HG03571 (cell line): ENCODE measurements around the gene MYO3B.
"Not testable (repeated sequence)": the region's sequence is repeated elsewhere in the genome, so short reads cannot be mapped to it uniquely, and the experiment has no call there.

Experiments used
- ATAC-seq: cut with Tn5 transposase; IDR thresholded peaks from one replicate; pipeline ENCODE4 v1.9.1; 2021; ENCODE audit not compliant: unreplicated experiment

Gene MYO3B

DNA sequence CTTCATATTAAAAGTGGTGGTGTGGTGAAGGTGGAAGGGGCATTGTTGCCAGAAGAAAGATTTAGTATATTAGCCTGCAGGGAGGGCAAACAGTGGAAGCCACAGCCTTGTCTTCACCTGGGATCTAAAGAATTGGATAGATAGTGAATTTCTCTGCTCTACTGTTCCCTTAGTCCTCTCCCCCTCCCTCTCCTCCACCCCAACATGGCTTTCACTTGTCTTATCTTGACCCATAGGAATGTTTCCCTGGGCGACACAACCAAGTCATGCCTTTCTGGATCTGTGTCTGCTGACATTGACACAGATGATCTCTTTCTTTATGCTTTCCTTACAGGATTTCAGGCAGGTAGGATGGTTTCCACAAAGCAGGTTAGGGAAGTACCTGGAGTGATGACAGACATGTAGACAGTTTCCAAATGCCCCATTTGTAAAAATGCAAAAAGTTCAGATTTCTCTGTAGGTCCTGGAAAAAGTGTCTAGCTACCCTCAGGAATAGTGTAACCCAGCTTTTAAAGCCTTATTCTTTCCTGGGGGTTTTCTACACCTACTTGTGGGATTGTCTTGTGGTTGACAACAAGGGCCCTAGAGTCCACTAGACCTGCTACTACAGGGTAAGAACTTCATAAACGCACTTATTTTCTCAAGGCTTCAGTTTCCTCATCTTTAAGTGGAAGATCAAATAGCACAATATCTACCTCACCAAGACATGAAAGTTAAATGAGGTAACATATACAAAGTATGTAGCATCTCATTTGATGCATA lies 353.0 kb downstream of the MYO3B start:
- no peak for ATAC-seq

DNA sequence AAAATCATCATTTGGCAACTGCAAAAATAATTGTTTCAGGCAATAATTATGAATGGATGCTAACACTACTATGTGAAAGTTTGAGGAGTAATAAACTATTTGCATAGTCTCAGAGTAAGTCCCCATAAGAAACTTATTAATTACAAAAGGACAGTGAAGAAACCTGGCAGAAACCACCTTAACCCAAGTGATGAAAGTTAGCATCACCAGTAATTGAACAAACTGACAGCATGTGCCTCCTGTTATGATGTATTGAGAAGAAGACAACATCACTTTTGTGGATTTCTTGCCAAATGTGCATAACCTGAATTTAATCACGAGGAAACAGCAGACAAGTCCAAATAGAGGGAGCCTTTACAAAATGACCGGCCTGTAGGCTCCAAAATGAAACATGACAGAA lies 353.9 kb downstream of the MYO3B start:
- no peak for ATAC-seq

DNA sequence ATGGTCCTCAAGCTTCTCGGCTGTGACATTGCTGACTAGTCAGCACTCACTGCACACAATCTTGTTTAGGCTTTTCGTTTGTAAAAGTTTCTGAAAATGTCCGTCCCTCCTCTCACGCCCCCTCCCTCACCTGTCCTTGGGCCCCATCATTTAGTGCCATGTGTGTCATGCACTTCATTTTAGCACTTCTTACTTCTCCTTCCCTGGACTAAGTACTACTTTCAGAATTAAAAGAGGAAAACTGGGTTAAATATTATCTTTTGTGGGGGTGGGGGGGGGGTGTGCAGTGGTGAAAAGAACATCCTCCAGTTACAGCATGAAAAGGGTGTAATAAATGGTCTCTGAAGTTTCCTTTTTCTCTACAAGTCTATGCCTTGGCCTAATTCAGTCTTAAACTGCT lies 355.2 kb downstream of the MYO3B start:
- ATAC-seq = peak; percentile 71

DNA sequence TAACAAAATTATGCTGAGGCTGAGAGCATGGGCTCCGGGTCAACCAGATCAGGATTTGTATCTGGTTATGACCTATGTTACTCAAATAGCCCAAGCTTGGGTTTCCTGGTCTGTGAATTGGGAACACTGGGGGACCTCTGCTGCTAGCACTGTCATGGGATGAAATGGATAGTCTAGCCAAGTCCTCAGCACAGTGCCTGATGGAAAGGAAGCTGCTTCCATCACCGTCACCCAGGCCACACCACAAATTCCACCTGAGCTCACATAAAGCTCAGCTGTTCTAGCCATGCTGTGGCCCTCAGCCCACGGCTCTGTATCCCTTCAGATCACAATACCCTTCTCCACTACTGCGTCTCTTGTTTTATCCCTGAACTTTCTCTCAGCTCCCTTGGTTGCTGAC lies 357.6 kb downstream of the MYO3B start:
- no peak for ATAC-seq

DNA sequence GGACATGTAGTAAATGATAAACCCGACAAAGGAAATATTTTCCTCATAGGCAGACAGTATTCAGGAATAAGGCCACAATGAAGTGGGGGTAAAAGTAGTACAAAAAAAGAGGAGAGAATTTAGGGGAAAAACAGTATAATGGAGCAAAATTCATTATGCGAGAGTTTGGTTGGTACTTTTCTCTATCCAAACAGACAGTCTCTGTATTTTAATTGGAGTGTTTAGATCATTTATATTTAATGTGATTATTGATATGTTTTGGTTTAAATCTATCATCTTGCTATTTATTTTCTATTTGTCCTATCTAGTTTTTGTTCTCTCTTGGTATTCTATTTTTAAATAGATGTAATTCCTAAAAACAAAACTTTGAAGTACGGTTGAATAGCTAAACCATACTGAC lies 366.9 kb downstream of the MYO3B start:
- ATAC-seq = no peak

DNA sequence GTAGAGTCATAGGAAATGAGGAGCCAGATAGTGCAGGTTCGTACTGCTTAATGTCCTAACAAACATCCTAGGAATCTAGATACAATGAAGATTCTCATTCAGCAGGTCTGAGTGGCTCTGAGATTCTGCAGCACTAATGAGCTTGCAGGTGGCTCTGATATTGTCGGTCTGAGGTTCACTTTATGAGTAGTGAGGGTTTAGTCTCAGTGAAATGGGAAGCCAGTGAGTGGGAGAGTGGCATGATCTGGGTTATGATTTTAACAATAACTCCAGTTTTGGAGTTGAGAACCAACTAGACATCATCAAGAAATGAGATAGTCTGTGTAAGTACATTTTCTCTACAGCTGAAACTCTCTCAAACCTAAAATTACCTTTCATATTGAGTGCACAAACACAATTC lies 370.4 kb downstream of the MYO3B start:
- no peak for ATAC-seq

DNA sequence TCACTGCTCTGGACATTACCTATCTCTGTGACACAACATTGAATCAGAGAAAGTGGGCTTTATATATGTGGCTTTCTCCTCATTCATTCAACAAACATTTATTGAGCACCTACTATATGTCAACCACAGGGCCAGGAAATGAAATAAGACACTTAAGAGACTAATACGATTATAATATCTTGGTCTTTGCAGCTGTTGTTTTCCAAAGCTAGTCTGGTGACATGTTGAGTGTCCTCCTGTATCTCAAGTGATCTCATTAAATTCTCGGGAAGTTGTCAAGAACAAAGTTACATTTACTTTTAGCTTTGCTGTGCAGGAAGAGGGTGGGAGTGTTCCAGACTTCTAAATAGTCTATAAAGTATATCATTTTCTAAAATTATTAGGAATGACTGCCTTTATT lies 372.6 kb downstream of the MYO3B start:
- ATAC-seq = no peak

DNA sequence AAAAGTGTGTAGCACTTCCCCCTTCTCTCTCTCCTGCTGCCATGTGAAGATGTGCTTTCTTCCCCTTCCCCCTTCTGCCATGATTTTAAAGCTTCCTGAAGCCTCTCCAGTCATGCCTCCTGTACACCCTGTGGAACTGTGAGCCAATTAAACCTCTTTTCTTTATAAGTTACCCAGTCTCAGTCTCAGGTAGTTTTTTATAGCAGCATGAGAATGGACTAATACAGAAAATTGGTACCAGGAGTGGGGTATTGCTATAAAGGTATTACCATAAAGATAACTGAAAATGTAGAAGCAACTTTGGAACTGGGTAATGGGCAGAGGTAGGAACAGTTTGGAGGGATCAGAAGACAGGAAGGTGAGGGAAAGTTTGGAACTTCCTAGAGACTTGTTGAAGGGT lies 374.0 kb downstream of the MYO3B start:
- not testable (repeated sequence) for ATAC-seq

DNA sequence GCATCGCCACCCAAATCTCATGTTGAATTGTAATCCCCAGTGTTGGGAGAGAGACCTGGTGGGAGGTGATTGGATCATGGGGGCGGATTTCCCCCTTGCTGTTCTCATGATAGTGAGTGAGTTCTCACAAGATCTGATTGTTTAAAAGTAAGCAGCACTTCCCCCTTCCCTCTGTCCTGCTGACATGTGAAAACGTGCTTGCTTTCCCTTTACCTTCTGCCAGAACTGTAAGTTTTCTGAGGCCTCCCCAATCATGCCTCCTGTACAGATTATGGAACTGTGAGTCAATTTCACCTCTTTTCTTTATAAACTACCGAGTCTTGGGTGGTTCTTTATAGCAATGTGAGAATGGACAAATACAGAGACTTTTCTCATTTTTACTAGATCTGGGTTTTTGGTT lies 375.8 kb downstream of the MYO3B start:
- no peak for ATAC-seq

DNA sequence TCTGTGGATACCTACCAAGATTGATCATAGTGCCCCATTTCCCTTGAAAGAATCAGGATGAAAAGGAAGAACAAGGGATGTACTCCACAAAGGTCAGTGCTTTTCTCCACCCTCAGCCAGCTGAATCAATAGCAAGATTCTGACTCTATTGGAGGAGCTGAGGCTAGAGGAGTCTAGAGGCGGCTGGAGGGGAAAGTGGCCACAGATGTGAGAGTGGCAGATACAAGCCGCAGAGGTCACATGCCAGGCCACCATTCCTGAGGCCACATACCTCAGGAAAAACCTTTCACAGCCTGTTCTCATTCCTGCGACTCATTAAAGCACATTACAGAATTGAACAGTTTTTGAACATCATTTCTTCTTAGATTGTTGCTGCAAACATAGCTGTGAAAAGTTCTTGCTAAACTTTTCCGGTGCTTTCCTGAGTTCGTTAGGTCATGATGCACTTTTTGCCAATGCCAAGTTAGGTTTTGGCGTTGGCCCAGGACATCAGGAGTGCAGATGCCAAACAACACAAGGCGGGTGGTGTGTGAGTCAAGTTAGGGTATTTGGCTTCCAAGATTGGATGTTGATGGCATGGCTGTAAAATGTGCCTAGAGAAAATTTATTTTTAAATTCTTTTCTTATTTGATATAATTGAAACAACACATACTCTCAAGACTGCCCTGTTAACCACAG lies 376.5 kb downstream of the MYO3B start:
- ATAC-seq = no peak

DNA sequence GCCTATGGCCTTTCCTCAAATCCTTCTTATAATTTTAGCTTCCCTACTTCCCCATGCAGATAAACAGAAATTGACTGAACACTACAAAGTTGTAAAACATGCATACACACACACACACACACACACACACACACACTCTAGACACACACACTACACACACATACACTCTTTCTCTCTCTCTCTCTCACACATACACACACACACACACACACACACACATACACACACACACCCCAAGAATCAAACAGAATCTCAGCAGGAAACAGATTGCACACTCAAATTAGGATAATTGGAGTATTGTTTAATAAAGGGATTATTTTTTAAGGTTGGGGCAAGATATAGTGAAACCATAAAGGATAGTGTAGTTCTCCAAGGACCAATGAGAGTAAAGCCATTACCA lies 385.0 kb downstream of the MYO3B start:
- ATAC-seq = no peak

DNA sequence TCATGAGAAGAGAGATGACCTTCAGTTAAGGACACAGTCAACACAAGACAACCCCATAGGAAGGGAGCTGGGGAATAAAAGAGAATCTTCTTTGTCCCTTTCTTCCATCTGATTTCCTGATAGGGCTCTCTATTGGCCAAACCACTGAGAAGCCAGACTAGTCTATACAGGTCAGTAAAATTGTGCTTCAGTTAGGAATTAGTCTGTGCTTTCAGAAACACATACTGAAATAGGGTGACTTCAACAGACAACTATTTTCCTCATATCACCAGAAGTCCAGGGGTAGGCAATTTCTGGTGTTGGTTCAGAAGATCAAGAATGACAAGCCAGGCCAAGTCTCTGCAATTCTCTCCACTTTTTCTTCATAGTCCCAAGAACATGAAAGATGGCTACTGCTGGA lies 385.5 kb downstream of the MYO3B start:
- ATAC-seq = no peak

DNA sequence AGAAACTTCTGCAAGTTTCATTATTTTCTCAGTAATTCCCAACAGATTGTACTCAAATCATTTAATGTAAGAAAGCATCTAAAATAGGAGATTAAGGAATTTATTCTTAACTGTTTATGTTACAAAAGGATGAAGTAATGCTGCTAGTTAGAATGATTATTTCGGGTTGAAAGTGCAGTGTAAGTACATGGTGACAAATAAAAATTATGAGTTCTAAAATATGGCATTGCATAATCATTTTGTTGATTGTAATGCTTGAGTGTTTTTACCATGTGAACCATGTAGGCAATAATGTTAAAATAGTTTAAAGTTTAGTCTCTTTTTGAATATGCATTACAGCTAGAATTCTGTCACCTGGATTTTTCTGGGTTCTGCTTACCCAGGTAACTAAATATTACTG lies 388.2 kb downstream of the MYO3B start:
- no peak for ATAC-seq

DNA sequence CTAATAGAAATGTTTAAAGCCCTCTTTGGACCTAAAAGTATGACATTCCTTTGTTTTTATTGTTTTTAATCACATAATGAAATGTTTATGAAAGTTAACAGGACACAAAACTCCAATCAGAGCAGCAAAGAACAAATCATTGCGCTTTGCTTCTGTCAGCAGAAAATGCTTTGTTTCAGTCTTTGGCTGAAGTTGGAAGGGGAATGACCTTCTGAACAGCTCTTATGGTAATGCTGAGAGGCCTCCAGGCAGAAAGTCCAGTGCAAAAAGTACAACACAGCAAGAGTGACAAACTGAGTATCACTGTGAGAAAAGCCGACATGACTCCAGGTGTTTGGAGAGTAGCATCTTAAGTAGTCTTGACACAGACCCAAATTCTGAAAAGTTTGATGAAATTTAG lies 389.5 kb downstream of the MYO3B start:
- ATAC-seq = no peak

DNA sequence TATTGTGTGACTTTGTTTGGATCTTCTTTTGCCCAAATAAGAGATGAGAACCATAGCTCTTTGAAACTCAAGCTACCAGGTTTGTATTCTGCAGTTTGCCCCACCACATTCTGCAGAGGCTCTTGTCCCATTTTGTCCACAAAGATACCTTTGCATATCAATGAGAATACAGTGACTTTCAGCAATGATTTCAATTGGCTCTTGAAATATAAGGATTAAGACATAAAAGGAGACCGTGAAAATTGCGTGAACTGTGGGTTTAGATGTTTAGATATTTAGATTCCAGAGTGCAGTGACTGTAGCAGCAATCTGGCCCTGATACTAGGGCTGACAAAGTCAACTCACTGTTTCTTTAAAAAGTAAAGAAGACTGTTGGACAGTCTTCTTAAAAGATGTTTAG lies 390.6 kb downstream of the MYO3B start:
- ATAC-seq = no peak

DNA sequence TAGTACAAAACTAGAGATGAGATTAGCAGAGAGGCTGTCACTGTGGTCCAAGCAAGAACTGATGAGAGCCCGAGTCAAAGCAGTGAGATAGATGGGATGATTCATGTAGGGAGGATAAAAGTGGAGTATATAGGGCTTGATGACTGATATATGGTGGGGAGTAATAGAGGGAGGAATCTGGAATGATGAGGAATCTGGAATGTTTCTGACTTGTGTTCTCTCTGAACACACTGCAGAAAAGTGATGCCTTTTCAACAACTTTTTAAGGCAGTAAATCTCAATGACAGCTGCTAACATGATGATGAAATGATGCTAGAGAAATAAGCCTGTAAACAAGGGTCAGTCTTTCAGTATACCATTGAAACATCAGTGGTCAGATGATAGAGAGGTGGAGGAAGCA lies 393.7 kb downstream of the MYO3B start:
- no peak for ATAC-seq

DNA sequence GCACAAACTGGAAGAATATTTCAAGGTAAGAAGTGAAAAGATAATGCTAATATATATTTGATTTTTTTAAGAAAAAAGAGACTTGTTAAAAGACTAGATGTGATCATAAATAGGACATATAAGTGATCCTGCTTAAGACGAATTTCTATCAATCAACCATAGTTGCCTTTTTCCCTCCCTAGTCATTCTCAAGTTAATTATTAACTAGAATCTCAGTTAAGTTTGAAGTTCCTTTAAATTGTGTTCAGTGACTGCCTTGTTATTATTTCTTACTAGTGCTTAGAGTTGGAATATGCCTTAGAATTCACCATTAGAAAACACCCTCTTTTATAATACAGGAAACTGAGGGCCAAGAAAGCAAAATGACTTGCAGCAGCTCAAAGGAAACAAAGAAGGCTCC lies 395.7 kb downstream of the MYO3B start:
- ATAC-seq = no peak

DNA sequence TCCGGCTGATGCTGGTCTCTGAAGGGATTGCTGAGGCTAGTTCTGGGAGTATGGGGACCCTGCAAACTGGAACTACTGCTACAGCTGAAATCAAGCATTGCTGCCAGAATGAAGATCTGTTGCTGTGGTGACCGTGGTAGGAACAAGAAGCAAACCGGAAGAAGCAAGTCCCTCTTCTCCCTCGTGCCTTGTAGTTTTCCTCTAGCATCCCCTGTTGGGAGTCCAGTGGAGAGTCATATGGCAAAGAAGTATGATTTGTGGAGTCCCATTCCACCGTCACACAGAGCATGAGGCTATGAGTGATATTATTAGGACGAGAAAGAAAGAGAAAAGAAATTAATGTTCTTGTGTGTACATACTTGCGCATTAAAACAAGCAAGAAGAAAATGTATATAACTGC lies 398.3 kb downstream of the MYO3B start:
- ATAC-seq = no peak

DNA sequence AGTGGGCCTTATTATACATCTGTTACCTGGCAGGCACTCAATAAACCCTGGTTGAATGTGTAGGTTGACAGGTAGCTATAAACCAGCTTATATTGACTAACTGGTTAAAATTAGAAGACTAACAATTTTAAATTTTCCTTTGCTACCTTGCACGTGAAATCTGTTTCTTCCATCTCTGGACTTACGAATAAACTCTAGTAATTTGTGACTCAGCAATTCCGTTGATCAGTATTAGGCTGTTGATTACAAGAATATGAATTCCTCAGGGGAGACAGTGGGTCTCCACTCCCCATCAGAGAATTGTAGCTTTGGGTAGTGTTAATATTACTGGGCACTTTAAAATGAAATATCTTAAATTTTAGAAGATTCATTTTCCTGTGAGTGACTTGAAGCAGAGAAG lies 399.4 kb downstream of the MYO3B start:
- no peak for ATAC-seq

DNA sequence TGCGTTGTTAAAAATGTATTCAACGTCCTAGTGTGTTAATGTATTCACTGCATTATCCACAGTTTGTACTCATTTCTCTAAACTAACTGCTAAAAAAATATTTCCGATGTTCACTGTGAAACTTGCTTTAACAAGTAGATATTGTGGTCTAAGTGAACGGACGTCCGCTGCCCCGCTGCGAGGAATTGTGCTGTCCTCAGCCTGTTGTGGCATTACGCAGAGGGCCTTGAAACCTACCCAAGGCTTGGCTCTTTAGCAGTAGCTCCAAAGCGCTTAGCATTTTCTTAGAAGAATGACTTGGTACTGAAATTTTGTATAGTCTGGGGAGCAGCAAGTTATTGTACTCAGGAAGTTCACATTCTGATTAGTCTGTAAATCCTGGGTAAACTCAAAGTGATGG lies 400.7 kb downstream of the MYO3B start:
- no peak for ATAC-seq

DNA sequence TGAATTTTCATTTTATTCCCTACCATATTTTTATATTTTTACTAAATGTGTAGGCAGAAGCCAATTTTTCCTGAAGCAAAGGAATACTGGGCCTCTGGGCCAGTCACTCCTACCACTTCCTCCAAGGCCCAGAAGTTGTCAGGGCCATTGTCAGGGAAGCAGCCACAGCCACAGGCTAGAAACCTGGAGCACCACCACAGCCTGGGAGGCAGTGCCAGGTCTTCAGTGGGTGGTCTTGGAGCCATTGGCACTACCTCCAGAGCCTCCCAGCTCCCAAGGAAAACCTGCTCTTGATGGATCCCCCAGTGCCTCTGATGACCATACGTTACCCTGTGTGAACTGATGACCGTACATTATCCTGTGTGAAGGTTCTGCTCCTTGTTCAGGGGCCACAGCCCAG lies 401.6 kb downstream of the MYO3B start:
- ATAC-seq = no peak

DNA sequence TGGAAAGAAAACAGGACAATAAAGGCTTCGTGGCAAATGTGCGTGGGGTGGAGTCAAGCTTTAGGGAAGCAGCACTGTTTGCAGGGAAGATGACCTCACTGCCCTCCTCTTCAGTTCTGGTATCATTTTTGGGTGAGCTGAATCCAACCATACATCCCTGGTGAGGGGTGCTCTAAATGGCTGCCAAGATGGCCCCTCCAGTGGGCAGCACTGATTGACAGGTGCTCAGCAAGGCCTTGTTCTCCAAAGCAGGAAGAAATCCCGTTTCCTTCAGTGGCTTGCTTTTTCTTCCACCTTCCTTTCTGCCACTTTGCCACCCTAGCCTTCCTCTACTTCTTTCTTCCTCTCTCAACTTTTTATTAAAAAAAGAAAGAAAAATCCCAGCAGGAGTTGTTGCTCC lies 404.4 kb downstream of the MYO3B start:
- ATAC-seq = no peak
